Measurements from ENCODE around the gene TNIP3. TPM values are rescaled to one million over a fixed set of nuclear protein-coding genes. Genes with fewer than 3 reads are reported as not detected.

The TNIP3 gene
- total RNA-seq, 1 experiment from 2014 or later: 0.43 TPM

DNA sequence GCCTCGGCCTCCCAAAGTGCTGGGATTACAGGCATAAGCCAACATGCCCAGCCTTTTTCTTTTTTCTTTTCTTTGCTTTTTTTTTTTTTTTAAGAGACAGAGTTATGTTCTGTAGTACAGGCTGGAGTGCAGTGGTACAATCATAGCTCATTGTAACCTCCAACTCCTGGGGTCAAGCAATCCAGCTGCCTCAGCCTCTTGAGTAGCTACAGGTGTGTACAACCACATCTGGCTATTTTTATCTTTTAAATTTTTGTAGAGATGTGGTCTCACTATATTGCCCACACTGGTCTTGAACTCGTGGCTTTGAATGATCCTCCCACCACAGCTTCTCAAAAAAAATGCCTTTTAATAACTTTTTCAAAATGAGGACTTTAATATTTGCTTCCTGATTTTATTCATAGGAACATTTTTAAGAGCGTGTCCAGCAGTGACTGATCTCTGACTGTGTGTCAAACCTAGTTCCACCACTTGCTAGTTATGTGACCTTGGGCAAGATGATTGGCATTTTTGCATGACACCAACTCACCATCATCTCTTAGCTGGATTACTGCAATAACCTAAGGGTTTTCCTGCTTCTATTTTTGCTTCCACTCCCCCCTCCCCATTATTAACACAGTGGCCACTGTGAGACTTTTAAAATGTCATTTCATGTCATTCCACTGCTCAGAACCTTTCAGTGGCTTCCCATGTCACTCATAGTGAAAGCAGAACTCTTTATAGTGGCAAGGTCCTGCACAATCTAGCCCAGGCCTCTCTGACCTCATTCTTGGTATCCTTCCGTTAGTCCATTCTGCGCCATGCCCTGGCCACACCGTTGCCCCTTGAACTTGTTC lies 4.5 kb upstream of the TNIP3 start:
- TF ChIP-seq, protein P1, sequence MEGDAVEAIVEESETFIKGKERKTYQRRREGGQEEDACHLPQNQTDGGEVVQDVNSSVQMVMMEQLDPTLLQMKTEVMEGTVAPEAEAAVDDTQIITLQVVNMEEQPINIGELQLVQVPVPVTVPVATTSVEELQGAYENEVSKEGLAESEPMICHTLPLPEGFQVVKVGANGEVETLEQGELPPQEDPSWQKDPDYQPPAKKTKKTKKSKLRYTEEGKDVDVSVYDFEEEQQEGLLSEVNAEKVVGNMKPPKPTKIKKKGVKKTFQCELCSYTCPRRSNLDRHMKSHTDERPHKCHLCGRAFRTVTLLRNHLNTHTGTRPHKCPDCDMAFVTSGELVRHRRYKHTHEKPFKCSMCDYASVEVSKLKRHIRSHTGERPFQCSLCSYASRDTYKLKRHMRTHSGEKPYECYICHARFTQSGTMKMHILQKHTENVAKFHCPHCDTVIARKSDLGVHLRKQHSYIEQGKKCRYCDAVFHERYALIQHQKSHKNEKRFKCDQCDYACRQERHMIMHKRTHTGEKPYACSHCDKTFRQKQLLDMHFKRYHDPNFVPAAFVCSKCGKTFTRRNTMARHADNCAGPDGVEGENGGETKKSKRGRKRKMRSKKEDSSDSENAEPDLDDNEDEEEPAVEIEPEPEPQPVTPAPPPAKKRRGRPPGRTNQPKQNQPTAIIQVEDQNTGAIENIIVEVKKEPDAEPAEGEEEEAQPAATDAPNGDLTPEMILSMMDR (IDR thresholded peaks at IDR 0.05; ENCODE audit: insufficient read depth in 1 of 2, low read depth in 1 of 2, low read length in 1 of 2, severe bottlenecking in 1 of 2, unreplicated experiment in 1 of 2): no peak

DNA sequence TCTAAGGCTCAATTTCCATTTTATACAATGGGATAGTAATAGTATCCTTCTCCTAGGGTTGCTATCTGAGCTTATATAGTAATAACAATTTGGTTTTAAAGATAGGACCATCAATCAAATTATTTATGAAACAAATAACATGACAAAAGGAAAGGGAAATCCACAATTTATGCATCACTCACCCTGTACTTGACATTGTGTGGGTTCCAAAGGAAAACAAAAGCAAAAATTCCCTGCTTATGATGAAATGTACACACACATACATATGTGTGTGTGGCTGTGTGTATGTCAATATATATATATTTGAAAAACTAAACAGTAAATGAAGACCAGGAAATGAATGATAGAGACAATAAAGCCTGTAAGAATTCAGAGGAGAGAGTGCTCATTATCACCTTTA lies 2.9 kb upstream of the TNIP3 start:
- DNase-seq: no peak
- Histone ChIP-seq H3K36me3 (ENCODE audit: control insufficient read depth, insufficient read depth, low read length) (no peaks in the 10 kb centered on the region), H3K27me3 (replicated peaks; ENCODE audit: control insufficient read depth, insufficient read depth, low read length) (no peaks in the 10 kb centered on the region), H3K4me1 (no peaks in the 10 kb centered on the region), H3K9me3 (no peaks in the 10 kb centered on the region), H3K4me3 (ENCODE audit: low read depth, low read length) (no peak overlapping the region)
- Mint-ChIP-seq H3K27ac (ENCODE audit: unreplicated experiment) (no peak overlapping the region), H3K9me3 (ENCODE audit: unreplicated experiment) (no peaks in the 10 kb centered on the region), H3K36me3 (ENCODE audit: insufficient read depth, unreplicated experiment) (no peaks in the 10 kb centered on the region), H3K27me3 (ENCODE audit: insufficient read depth, unreplicated experiment) (peaks cover 5% of the 10 kb centered on the region), H3K4me1 (ENCODE audit: low read depth, unreplicated experiment) (no peaks in the 10 kb centered on the region), H3K4me3 (ENCODE audit: unreplicated experiment) (no peak overlapping the region)
- ChIA-PET POLR2A (no interaction called here), CTCF (no interaction called here)
- intact Hi-C loops (cut with micrococcal nuclease; ENCODE audit: unreplicated experiment): no loop called here
- TF ChIP-seq, protein P1 (IDR thresholded peaks at IDR 0.05; ENCODE audit: insufficient read depth in 1 of 2, low read depth in 1 of 2, low read length in 1 of 2, severe bottlenecking in 1 of 2, unreplicated experiment in 1 of 2): no peak
- BruUV-seq (replicated peaks): no TSS peak

More for the DNA sequence above, 4.5 kb upstream of the TNIP3 start:
- ChIA-PET CTCF (no interaction called here), POLR2A (no interaction called here)
- no peaks in the 10 kb centered on the region for H3K4me1 ChIP-seq
- intact Hi-C loops (cut with micrococcal nuclease; ENCODE audit: unreplicated experiment): no loop called here
- Mint-ChIP-seq H3K27ac (ENCODE audit: unreplicated experiment) (no peak overlapping the region), H3K9me3 (ENCODE audit: unreplicated experiment) (no peaks in the 10 kb centered on the region), H3K36me3 (ENCODE audit: insufficient read depth, unreplicated experiment) (no peaks in the 10 kb centered on the region), H3K4me3 (ENCODE audit: unreplicated experiment) (no peak overlapping the region), H3K4me1 (ENCODE audit: low read depth, unreplicated experiment) (no peaks in the 10 kb centered on the region), H3K27me3 (ENCODE audit: insufficient read depth, unreplicated experiment) (peaks cover 5% of the 10 kb centered on the region)
- H3K36me3 ChIP-seq (ENCODE audit: control insufficient read depth, insufficient read depth, low read length): no peaks in the 10 kb centered on the region
- BruUV-seq (replicated peaks): no TSS peak
- DNase-seq: no peak
- H3K4me3 ChIP-seq (ENCODE audit: low read depth, low read length): no peak overlapping the region
- no peaks in the 10 kb centered on the region for H3K9me3 ChIP-seq
- no peaks in the 10 kb centered on the region for H3K27me3 ChIP-seq (replicated peaks; ENCODE audit: control insufficient read depth, insufficient read depth, low read length)

GRCh38 chr4:121165206-121165605 lies 1.1 kb upstream of the TNIP3 start:
- Mint-ChIP-seq H3K4me1 (ENCODE audit: low read depth, unreplicated experiment) (peaks cover 5% of the 10 kb centered on the region), H3K9me3 (ENCODE audit: unreplicated experiment) (no peaks in the 10 kb centered on the region), H3K36me3 (ENCODE audit: insufficient read depth, unreplicated experiment) (no peaks in the 10 kb centered on the region), H3K27ac (ENCODE audit: unreplicated experiment) (no peak overlapping the region), H3K4me3 (ENCODE audit: unreplicated experiment) (no peak overlapping the region), H3K27me3 (ENCODE audit: insufficient read depth, unreplicated experiment) (peaks cover 5% of the 10 kb centered on the region)
- Histone ChIP-seq H3K27me3 (replicated peaks; ENCODE audit: control insufficient read depth, insufficient read depth, low read length) (no peaks in the 10 kb centered on the region), H3K4me1 (no peaks in the 10 kb centered on the region), H3K4me3 (ENCODE audit: low read depth, low read length) (no peak overlapping the region), H3K36me3 (ENCODE audit: control insufficient read depth, insufficient read depth, low read length) (no peaks in the 10 kb centered on the region), H3K9me3 (no peaks in the 10 kb centered on the region)
- ChIA-PET POLR2A (no interaction called here), CTCF (no interaction called here)
- TF ChIP-seq, protein P1 (IDR thresholded peaks at IDR 0.05; ENCODE audit: insufficient read depth in 1 of 2, low read depth in 1 of 2, low read length in 1 of 2, severe bottlenecking in 1 of 2, unreplicated experiment in 1 of 2): no peak
- no peak for DNase-seq
- intact Hi-C loops (cut with micrococcal nuclease; ENCODE audit: unreplicated experiment): no loop called here
- BruUV-seq (replicated peaks): no TSS peak

All from Caco-2 (cell line).